ENCODE data around the gene RTKN2. TPM values are rescaled to one million over a fixed set of nuclear protein-coding genes. Genes with fewer than 3 reads are reported as not detected.

Gene RTKN2, protein sequence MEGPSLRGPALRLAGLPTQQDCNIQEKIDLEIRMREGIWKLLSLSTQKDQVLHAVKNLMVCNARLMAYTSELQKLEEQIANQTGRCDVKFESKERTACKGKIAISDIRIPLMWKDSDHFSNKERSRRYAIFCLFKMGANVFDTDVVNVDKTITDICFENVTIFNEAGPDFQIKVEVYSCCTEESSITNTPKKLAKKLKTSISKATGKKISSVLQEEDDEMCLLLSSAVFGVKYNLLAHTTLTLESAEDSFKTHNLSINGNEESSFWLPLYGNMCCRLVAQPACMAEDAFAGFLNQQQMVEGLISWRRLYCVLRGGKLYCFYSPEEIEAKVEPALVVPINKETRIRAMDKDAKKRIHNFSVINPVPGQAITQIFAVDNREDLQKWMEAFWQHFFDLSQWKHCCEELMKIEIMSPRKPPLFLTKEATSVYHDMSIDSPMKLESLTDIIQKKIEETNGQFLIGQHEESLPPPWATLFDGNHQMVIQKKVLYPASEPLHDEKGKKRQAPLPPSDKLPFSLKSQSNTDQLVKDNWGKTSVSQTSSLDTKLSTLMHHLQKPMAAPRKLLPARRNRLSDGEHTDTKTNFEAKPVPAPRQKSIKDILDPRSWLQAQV
- 0.79 TPM for polyA plus RNA-seq (2013)

- ChIA-PET CTCF (interaction anchor here (1.1 kb wide), 1 partner anchor 21 kb away, joined by 3 read pairs; no protein-coding TSS in a partner anchor), POLR2A (no interaction called here)
- DNase-seq, result peak; percentile 85 to 96 (median 95)
- H3K36me3 ChIP-seq (ENCODE audit: control insufficient read depth in 4 of 4, insufficient read depth in 4 of 4, low read length in 3 of 4), result no peaks in the 10 kb centered on the region
- H3K27me3 ChIP-seq (replicated peaks in 2 of 5; ENCODE audit: control insufficient read depth in 4 of 5, insufficient read depth in 5 of 5, low read length in 4 of 5), result peaks cover 0 to 7% (median 0%) of the 10 kb centered on the region in 5 experiments
- H3K9me3 ChIP-seq (ENCODE audit: control extremely low read depth in 1 of 5, control insufficient read depth in 4 of 5, insufficient read depth in 2 of 5, low read depth in 1 of 5, low read length in 4 of 5), result no peaks in the 10 kb centered on the region
- H3K4me1 ChIP-seq (ENCODE audit: control extremely low read depth in 1 of 4, control insufficient read depth in 4 of 4, insufficient read depth in 4 of 4, low read length in 3 of 4), result peaks cover 6 to 20% (median 17%) of the 10 kb centered on the region in 4 experiments
- 0% methylated on average over 41 of the region's 63 CpGs for WGBS (ENCODE audit: insufficient coverage)
- H3K27ac ChIP-seq (ENCODE audit: insufficient read depth in 1 of 2, low read depth in 1 of 2, low read length in 2 of 2, poor library complexity in 1 of 2, severe bottlenecking in 2 of 2), result peak within 1 kb of the TSS in 1 of 2 experiments; percentile 31
- peak within 1 kb of the TSS; percentile 76 to 96 (median 88) for H3K4me3 ChIP-seq (ENCODE audit: control insufficient read depth in 1 of 7, extremely low read depth in 1 of 7, insufficient read depth in 4 of 7, low read depth in 2 of 7, low read length in 6 of 7)
Measured at GRCh38 chr10:62268399-62269114, at the start of gene RTKN2. Gene RTKN2, minus strand, starts transcription at chr10:62268844. Its CDS starts 234 bp downstream, at chr10:62268610.

- H3K4me3 ChIP-seq (ENCODE audit: control insufficient read depth in 1 of 7, extremely low read depth in 1 of 7, insufficient read depth in 4 of 7, low read depth in 2 of 7, low read length in 6 of 7), result no peak overlapping the region
- no peaks in the 10 kb centered on the region for H3K36me3 ChIP-seq (ENCODE audit: control insufficient read depth in 4 of 4, insufficient read depth in 4 of 4, low read length in 3 of 4)
- no peaks in the 10 kb centered on the region for H3K27me3 ChIP-seq (replicated peaks in 2 of 5; ENCODE audit: control insufficient read depth in 4 of 5, insufficient read depth in 5 of 5, low read length in 4 of 5)
- no peak overlapping the region for H3K27ac ChIP-seq (ENCODE audit: insufficient read depth in 1 of 2, low read depth in 1 of 2, low read length in 2 of 2, poor library complexity in 1 of 2, severe bottlenecking in 2 of 2)
- H3K4me1 ChIP-seq (ENCODE audit: control extremely low read depth in 1 of 4, control insufficient read depth in 4 of 4, insufficient read depth in 4 of 4, low read length in 3 of 4), result no peaks in the 10 kb centered on the region
- ChIA-PET POLR2A (no interaction called here), CTCF (no interaction called here)
- 98% methylated on average over 3 of the region's 6 CpGs for WGBS (ENCODE audit: insufficient coverage)
- no peaks in the 10 kb centered on the region for H3K9me3 ChIP-seq (ENCODE audit: control extremely low read depth in 1 of 5, control insufficient read depth in 4 of 5, insufficient read depth in 2 of 5, low read depth in 1 of 5, low read length in 4 of 5)
- DNase-seq, result no peak
Measured at GRCh38 chr10:62317257-62317656, 48.6 kb upstream of the RTKN2 start.

DNA sequence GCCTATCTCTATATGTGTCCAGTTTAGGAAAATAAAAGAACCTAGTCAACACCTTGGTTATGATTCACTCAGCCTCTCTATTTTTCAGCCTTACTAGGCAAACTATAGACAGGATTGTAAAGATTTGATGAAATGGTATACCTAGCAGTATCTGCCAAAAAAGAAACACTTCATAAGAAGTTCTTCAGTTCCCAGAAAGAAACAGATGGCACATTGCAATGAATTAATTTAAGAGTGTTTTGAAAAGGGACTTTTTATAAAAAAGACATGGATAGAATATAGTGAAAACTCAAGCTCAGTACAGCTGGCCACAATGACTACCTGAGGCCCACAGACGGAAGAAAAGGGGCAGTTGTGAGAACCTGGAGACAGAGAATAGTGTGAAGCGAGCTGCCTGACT, 40.6 kb upstream of the RTKN2 start:
- DNase-seq, result no peak
- Histone ChIP-seq H3K4me1 (ENCODE audit: control extremely low read depth in 1 of 4, control insufficient read depth in 4 of 4, insufficient read depth in 4 of 4, low read length in 3 of 4) (peaks cover 0 to 6% (median 1%) of the 10 kb centered on the region in 4 experiments), H3K4me3 (ENCODE audit: control insufficient read depth in 1 of 7, extremely low read depth in 1 of 7, insufficient read depth in 4 of 7, low read depth in 2 of 7, low read length in 6 of 7) (no peak overlapping the region), H3K27ac (ENCODE audit: insufficient read depth in 1 of 2, low read depth in 1 of 2, low read length in 2 of 2, poor library complexity in 1 of 2, severe bottlenecking in 2 of 2) (no peak overlapping the region), H3K27me3 (replicated peaks in 2 of 5; ENCODE audit: control insufficient read depth in 4 of 5, insufficient read depth in 5 of 5, low read length in 4 of 5) (peaks cover 0 to 12% (median 2%) of the 10 kb centered on the region in 5 experiments), H3K9me3 (ENCODE audit: control extremely low read depth in 1 of 5, control insufficient read depth in 4 of 5, insufficient read depth in 2 of 5, low read depth in 1 of 5, low read length in 4 of 5) (no peaks in the 10 kb centered on the region), H3K36me3 (ENCODE audit: control insufficient read depth in 4 of 4, insufficient read depth in 4 of 4, low read length in 3 of 4) (no peaks in the 10 kb centered on the region)
- WGBS (ENCODE audit: insufficient coverage), result 80% methylated on average over 1 of the region's 2 CpGs
- POLR2A ChIA-PET, result interaction anchor here (1.1 kb wide), 1 partner anchor 12 kb away, joined by 3 read pairs; no protein-coding TSS in a partner anchor
- CTCF ChIA-PET, result no interaction called here

DNA sequence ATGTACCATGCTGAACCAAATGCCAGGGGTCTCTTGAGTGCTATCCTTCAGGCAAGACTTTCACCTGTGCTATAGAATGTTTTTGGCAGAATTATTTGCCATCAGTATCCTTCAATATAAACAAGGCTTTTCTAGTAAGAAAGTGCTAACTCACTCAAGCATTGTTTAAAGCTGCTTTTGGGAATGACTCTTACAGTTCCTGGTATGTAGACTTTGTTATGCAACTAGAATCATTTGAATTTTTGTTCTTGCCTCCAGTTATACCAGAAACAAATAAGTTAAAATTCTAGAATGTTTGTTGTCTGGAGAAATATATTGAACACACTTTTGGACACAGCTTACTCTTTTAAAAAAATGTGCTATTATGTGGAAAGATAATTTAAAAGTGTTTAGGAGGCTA, 39.5 kb upstream of the RTKN2 start:
- CTCF ChIA-PET, result interaction anchor here (0.6 kb wide), 1 partner anchor 403 kb away, joined by 3 read pairs; no protein-coding TSS in a partner anchor
- peaks cover 0 to 6% (median 1%) of the 10 kb centered on the region in 4 experiments for H3K4me1 ChIP-seq (ENCODE audit: control extremely low read depth in 1 of 4, control insufficient read depth in 4 of 4, insufficient read depth in 4 of 4, low read length in 3 of 4)
- DNase-seq, result no peak
- POLR2A ChIA-PET, result no interaction called here
- H3K27ac ChIP-seq (ENCODE audit: insufficient read depth in 1 of 2, low read depth in 1 of 2, low read length in 2 of 2, poor library complexity in 1 of 2, severe bottlenecking in 2 of 2), result no peak overlapping the region
- no peaks in the 10 kb centered on the region for H3K36me3 ChIP-seq (ENCODE audit: control insufficient read depth in 4 of 4, insufficient read depth in 4 of 4, low read length in 3 of 4)
- peaks cover 0 to 12% (median 2%) of the 10 kb centered on the region in 5 experiments for H3K27me3 ChIP-seq (replicated peaks in 2 of 5; ENCODE audit: control insufficient read depth in 4 of 5, insufficient read depth in 5 of 5, low read length in 4 of 5)
- no peaks in the 10 kb centered on the region for H3K9me3 ChIP-seq (ENCODE audit: control extremely low read depth in 1 of 5, control insufficient read depth in 4 of 5, insufficient read depth in 2 of 5, low read depth in 1 of 5, low read length in 4 of 5)
- no peak overlapping the region for H3K4me3 ChIP-seq (ENCODE audit: control insufficient read depth in 1 of 7, extremely low read depth in 1 of 7, insufficient read depth in 4 of 7, low read depth in 2 of 7, low read length in 6 of 7)

- Histone ChIP-seq H3K36me3 (ENCODE audit: control insufficient read depth in 4 of 4, insufficient read depth in 4 of 4, low read length in 3 of 4) (no peaks in the 10 kb centered on the region), H3K27ac (ENCODE audit: insufficient read depth in 1 of 2, low read depth in 1 of 2, low read length in 2 of 2, poor library complexity in 1 of 2, severe bottlenecking in 2 of 2) (no peak overlapping the region), H3K4me3 (ENCODE audit: control insufficient read depth in 1 of 7, extremely low read depth in 1 of 7, insufficient read depth in 4 of 7, low read depth in 2 of 7, low read length in 6 of 7) (no peak overlapping the region), H3K4me1 (ENCODE audit: control extremely low read depth in 1 of 4, control insufficient read depth in 4 of 4, insufficient read depth in 4 of 4, low read length in 3 of 4) (peaks cover 0 to 6% (median 1%) of the 10 kb centered on the region in 4 experiments), H3K27me3 (replicated peaks in 2 of 5; ENCODE audit: control insufficient read depth in 4 of 5, insufficient read depth in 5 of 5, low read length in 4 of 5) (peaks cover 0 to 12% (median 2%) of the 10 kb centered on the region in 5 experiments), H3K9me3 (ENCODE audit: control extremely low read depth in 1 of 5, control insufficient read depth in 4 of 5, insufficient read depth in 2 of 5, low read depth in 1 of 5, low read length in 4 of 5) (no peaks in the 10 kb centered on the region)
- DNase-seq, result no peak
- CTCF ChIA-PET, result interaction anchor here (0.6 kb wide), 1 partner anchor 402 kb away, joined by 3 read pairs; no protein-coding TSS in a partner anchor
- POLR2A ChIA-PET, result no interaction called here
- WGBS (ENCODE audit: insufficient coverage), result 50% methylated on average over 2 of the region's 4 CpGs
Measured at GRCh38 chr10:62307635-62308034, 39.0 kb upstream of the RTKN2 start.

- CTCF ChIA-PET, result no interaction called here
Measured at GRCh38 chr10:62306663-62307062, 38.0 kb upstream of the RTKN2 start.

More at GRCh38 chr10:62306663-62307062, 38.0 kb upstream of the RTKN2 start:
- no peaks in the 10 kb centered on the region for H3K9me3 ChIP-seq (ENCODE audit: control extremely low read depth in 1 of 5, control insufficient read depth in 4 of 5, insufficient read depth in 2 of 5, low read depth in 1 of 5, low read length in 4 of 5)
- peaks cover 0 to 6% (median 1%) of the 10 kb centered on the region in 4 experiments for H3K4me1 ChIP-seq (ENCODE audit: control extremely low read depth in 1 of 4, control insufficient read depth in 4 of 4, insufficient read depth in 4 of 4, low read length in 3 of 4)
- peak overlapping the region in 1 of 7 experiments; percentile 36 for H3K4me3 ChIP-seq (ENCODE audit: control insufficient read depth in 1 of 7, extremely low read depth in 1 of 7, insufficient read depth in 4 of 7, low read depth in 2 of 7, low read length in 6 of 7)
- H3K27ac ChIP-seq (ENCODE audit: insufficient read depth in 1 of 2, low read depth in 1 of 2, low read length in 2 of 2, poor library complexity in 1 of 2, severe bottlenecking in 2 of 2), result no peak overlapping the region
- DNase-seq, result peak in 2 of 3 donors; percentile 6
- peaks cover 0 to 12% (median 2%) of the 10 kb centered on the region in 5 experiments for H3K27me3 ChIP-seq (replicated peaks in 2 of 5; ENCODE audit: control insufficient read depth in 4 of 5, insufficient read depth in 5 of 5, low read length in 4 of 5)
- POLR2A ChIA-PET, result no interaction called here
- 36% methylated on average over 7 of the region's 9 CpGs for WGBS (ENCODE audit: insufficient coverage)
- H3K36me3 ChIP-seq (ENCODE audit: control insufficient read depth in 4 of 4, insufficient read depth in 4 of 4, low read length in 3 of 4), result no peaks in the 10 kb centered on the region

All from common myeloid progenitor, CD34-positive (primary cell).